BLaER1 (cell line): Measurements from ENCODE around the gene SYNGR3.
"Not testable (repeated sequence)": the region's sequence is repeated elsewhere in the genome, so short reads cannot be mapped to it uniquely, and the experiment has no call there.

Experiments used
- H3K27ac ChIP-seq: shearing (Covaris generic); formaldehyde crosslinking; 2 replicates; pipeline ENCODE4 v1.8.1; 2022
- H3K27me3 ChIP-seq: shearing (Covaris generic); formaldehyde crosslinking; 2 replicates; pipeline ENCODE4 v1.8.1; 2022
- H3K36me3 ChIP-seq: shearing (Covaris generic); formaldehyde crosslinking; 2 replicates; pipeline ENCODE4 v1.8.1; 2022
- H3K4me1 ChIP-seq: shearing (Covaris generic); formaldehyde crosslinking; 2 replicates; pipeline ENCODE4 v1.8.1; 2022
- H3K4me2 ChIP-seq: shearing (Covaris generic); formaldehyde crosslinking; 2 replicates; pipeline ENCODE4 v1.8.1; 2022
- H3K4me3 ChIP-seq: shearing (Covaris generic); formaldehyde crosslinking; 2 replicates; pipeline ENCODE4 v1.8.1; 2022
- H3K9ac ChIP-seq: shearing (Covaris generic); formaldehyde crosslinking; 2 replicates; pipeline ENCODE4 v1.8.1; 2022
- H3K9me3 ChIP-seq: shearing (Covaris generic); formaldehyde crosslinking; 2 replicates; pipeline ENCODE4 v1.8.1; 2022
- H4K20me1 ChIP-seq: shearing (Covaris generic); formaldehyde crosslinking; 2 replicates; pipeline ENCODE4 v1.8.1; 2022
- Cebpa-rat ChIP-seq: shearing (Covaris generic); IDR thresholded peaks from 2 replicates; pipeline ENCODE4 v1.8.1; 2022

Gene SYNGR3

DNA sequence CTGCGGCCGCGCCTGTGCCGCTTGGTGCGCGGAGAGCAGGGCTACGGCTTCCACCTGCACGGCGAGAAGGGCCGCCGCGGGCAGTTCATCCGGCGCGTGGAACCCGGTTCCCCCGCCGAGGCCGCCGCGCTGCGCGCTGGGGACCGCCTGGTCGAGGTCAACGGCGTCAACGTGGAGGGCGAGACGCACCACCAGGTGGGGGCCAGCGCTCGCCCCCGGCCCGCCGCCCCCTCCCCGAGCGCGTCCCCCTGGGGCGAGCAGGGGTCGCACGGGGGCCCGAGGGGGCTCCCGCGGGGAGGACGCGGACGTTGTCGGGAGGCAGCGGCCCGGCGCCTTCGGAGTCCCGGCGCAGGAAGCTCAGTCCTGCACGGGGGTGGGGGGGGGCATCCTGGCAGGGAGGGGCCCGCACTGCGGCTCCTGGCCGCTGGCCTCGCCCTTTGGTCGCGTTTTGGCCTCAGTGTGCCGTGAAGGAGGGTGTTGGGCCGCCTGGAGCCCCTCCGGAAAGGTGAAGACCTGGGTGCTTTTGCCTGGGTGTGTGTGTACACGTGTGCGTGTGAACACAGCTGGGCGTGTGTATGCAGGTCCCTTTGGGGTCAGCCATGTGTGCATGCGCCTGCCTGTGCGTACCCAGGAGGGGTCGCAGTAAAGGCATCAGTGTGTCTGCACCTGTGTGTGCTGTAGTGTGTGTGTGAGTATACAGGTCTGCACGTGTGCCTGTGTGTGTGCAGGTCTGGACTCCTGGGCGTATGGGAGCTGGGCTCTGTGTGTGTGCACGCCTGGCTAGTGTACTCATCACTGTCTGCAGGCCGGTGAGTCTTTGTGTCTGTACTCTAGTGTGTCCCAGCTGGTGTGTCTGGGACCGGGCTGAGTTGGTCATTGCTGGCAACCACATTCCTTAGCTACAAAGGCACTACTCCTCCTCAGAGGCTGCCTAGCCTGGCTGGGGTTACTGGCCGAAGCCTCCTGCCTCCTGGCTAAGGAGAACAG is 37.5 kb downstream of the SYNGR3 start:
- H3K27ac ChIP-seq = peak overlapping the region; percentile 56
- H3K9ac ChIP-seq = peak overlapping the region; percentile 74
- no peak for TF ChIP-seq Cebpa-rat
- H3K27me3 ChIP-seq = peaks cover 42% of the 10 kb centered on the region
- peaks cover 7% of the 10 kb centered on the region for H3K36me3 ChIP-seq
- H3K9me3 ChIP-seq = no peaks in the 10 kb centered on the region
- H4K20me1 ChIP-seq = peaks cover 18% of the 10 kb centered on the region
- peak overlapping the region; percentile 96 for H3K4me2 ChIP-seq
- H3K4me1 ChIP-seq = peaks cover 69% of the 10 kb centered on the region
- H3K4me3 ChIP-seq = peak overlapping the region; percentile 74

DNA sequence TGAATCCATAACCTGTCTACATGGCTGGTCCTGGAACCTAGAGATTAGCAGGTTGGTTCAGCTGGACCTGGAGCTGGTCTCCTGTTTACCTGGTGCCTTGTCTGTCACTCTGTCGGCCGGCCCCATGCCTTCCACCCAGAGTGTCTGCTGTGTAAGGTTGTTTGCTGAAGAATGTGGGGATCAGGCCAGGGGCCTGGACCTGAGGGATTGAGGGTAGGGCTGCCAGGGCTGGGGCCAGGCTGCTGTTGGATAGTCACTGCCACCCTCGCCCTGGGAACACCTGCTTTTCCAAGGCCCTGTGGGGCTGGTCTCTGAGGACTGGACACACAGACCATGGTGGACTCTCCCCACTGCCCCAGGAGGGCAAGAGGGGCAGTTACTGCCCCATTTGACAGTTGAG is 38.4 kb downstream of the SYNGR3 start:
- peak overlapping the region; percentile 96 for H3K4me2 ChIP-seq
- peaks cover 42% of the 10 kb centered on the region for H3K27me3 ChIP-seq
- no peak overlapping the region for H3K27ac ChIP-seq
- peaks cover 7% of the 10 kb centered on the region for H3K36me3 ChIP-seq
- H4K20me1 ChIP-seq = peaks cover 18% of the 10 kb centered on the region
- H3K4me1 ChIP-seq = peaks cover 70% of the 10 kb centered on the region
- peak overlapping the region; percentile 74; the same call in 1 of the 2 replicates for H3K4me3 ChIP-seq
- no peaks in the 10 kb centered on the region for H3K9me3 ChIP-seq
- TF ChIP-seq Cebpa-rat = no peak
- H3K9ac ChIP-seq = no peak overlapping the region

DNA sequence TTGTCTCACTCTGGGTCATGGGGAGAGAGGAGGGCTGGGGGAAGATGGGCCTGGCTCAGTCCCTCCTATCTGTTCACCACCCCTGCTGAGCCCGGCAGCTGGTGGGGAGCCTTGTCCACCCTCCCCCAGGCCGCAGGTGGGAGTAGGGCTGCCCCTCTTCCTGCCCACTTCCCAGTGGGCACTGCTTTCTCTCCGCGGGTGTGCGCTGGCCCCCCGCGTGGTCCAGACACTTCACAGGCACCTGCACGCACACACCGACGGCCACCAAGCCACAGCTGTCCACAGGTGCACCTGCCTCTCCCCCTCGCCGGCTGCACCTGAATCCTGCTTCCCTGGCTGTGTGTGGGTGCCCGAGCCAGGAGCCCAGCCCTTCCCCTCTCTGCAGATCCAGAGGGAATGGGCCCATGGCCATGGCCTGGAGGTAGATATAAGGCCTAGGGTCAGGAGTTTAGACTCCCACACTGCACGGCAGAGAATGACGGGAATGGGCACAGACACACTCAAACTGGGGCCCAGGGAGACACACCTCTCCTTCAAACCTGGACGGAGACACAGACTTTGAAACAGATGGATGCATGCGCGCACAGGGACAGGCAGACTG is 39.0 kb downstream of the SYNGR3 start:
- H3K9me3 ChIP-seq = no peaks in the 10 kb centered on the region
- no peak overlapping the region for H3K4me3 ChIP-seq
- peak overlapping the region; percentile 96 for H3K4me2 ChIP-seq
- H3K27ac ChIP-seq = no peak overlapping the region
- no peak overlapping the region for H3K9ac ChIP-seq
- H4K20me1 ChIP-seq = peaks cover 18% of the 10 kb centered on the region
- peaks cover 7% of the 10 kb centered on the region for H3K36me3 ChIP-seq
- TF ChIP-seq Cebpa-rat = no peak
- peaks cover 71% of the 10 kb centered on the region for H3K4me1 ChIP-seq
- H3K27me3 ChIP-seq = peaks cover 42% of the 10 kb centered on the region

DNA sequence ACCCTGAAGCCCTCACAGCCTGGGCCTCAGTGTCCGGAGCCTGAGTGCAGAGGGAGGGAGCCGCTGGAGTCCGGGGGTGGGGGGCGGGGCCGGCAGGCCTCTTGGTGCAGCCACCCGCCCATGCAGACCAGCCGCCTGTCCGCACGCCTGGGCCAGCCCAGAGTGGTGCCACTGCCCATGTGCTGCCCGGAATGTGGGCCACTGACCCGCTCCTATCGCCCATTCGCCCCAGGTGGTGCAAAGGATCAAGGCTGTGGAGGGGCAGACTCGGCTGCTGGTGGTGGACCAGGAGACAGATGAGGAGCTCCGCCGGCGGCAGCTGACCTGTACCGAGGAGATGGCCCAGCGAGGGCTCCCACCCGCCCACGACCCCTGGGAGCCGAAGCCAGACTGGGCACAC is 39.6 kb downstream of the SYNGR3 start:
- TF ChIP-seq Cebpa-rat = no peak
- Histone ChIP-seq H3K9me3 (no peaks in the 10 kb centered on the region), H3K4me3 (no peak overlapping the region), H3K4me2 (no peak overlapping the region), H3K36me3 (peaks cover 7% of the 10 kb centered on the region), H3K27me3 (peaks cover 42% of the 10 kb centered on the region), H3K27ac (no peak overlapping the region), H3K4me1 (peaks cover 71% of the 10 kb centered on the region), H3K9ac (no peak overlapping the region), H4K20me1 (peaks cover 18% of the 10 kb centered on the region)

DNA sequence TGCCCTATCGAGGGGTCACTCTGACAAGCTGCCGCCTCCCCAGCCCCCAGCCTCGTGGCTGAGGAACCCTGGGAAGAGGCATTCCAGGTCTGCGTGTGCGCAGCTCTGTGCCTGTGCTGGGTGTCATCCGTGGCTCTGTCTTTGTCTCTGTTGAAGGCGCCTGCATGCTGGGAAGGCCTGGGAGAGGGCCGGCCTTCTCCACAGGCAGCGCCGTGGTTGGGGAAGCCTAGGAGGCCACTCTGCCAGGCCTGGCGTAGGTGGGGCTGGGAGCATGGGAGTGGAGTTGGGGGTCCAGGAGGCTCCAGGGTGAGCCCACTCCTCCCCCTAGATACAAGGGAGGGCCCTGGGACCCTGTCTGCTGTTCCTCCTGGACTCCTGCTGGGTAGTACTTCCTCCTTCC is 40.3 kb downstream of the SYNGR3 start:
- no peak for TF ChIP-seq Cebpa-rat
- Histone ChIP-seq H3K4me3 (no peak overlapping the region), H3K36me3 (peaks cover 7% of the 10 kb centered on the region), H3K4me2 (peak overlapping the region; percentile 98; the same call in 1 of the 2 replicates), H3K4me1 (peaks cover 77% of the 10 kb centered on the region), H3K9me3 (no peaks in the 10 kb centered on the region), H3K9ac (no peak overlapping the region), H3K27ac (no peak overlapping the region), H3K27me3 (peaks cover 39% of the 10 kb centered on the region), H4K20me1 (peaks cover 18% of the 10 kb centered on the region)

DNA sequence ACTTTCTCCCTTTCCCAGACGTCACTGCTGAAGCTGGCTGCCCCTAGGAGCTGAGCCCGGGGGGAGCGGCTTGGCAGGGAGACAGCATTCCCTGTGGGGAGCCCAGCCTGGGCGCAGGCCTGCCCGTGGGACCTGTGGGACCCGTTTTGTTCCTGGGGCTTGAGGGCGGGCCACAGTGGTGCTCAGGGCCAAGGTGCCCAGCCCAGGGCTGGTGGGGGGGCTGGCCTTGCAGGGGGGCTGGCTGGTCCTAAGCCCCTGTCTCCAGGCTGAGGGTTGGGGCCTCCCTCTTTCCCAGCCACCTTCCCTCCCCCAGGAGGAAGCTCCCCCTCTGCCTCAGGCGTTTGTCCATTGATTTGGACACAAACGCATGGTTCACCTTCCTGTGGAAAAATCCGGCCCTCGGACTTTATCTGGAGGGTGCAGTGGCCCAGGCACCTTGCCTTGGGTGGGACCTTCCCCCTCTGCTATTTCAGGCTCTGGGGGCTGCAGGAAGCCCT is 41.4 kb downstream of the SYNGR3 start:
- Histone ChIP-seq H3K4me2 (peak overlapping the region; percentile 98), H3K4me1 (peaks cover 85% of the 10 kb centered on the region), H4K20me1 (peaks cover 18% of the 10 kb centered on the region), H3K27ac (peak overlapping the region; percentile 56), H3K27me3 (peaks cover 28% of the 10 kb centered on the region), H3K9me3 (no peaks in the 10 kb centered on the region), H3K9ac (peak overlapping the region; percentile 45; the same call in 1 of the 2 replicates), H3K36me3 (peaks cover 7% of the 10 kb centered on the region), H3K4me3 (no peak overlapping the region)
- no peak for TF ChIP-seq Cebpa-rat

DNA sequence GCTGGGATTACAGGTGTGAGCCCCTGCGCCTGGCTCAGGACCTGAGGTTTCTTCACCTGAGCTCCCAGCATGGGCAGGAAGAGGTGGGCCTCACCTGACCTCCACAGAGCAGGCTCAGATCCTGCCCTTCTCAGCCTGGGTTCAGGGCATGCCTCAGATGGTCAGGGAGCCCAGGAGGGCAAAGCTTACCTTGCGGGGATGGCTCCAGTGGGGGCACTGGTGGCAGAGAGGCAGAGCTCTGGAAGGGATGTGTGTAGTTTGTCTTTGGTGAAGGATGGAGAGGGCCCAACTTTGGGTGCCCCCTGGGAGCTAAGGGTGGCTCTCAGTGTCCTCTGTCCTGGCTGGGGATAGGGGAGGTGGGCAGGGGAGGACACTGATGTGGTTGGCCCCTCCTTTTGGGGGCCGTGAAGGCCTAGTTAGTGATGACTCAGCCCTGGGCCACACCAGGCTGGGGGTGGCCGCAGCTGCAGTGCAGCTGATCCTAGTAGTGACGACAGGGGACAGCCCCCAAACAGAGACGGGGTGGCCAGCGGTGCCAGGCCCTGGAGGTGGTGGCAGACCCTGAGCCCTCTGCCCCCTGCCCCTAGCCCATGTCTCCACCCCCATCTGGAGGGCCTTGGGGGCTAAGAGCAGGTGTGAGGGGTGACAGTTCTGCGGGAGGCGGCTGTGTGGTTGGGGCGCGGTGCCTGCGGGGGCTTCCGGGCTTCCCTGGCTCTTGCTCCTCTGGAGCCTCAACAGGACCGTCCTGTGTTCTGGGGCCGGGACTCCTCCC is 42.7 kb downstream of the SYNGR3 start:
- peak overlapping the region; percentile 98 for H3K4me2 ChIP-seq
- H3K9ac ChIP-seq = peak overlapping the region; percentile 78
- peaks cover 17% of the 10 kb centered on the region for H4K20me1 ChIP-seq
- peaks cover 92% of the 10 kb centered on the region for H3K4me1 ChIP-seq
- H3K27ac ChIP-seq = peak overlapping the region; percentile 89
- no peak for TF ChIP-seq Cebpa-rat
- H3K27me3 ChIP-seq = peaks cover 15% of the 10 kb centered on the region
- H3K9me3 ChIP-seq = no peaks in the 10 kb centered on the region
- peaks cover 17% of the 10 kb centered on the region for H3K36me3 ChIP-seq
- H3K4me3 ChIP-seq = peak overlapping the region; percentile 65

DNA sequence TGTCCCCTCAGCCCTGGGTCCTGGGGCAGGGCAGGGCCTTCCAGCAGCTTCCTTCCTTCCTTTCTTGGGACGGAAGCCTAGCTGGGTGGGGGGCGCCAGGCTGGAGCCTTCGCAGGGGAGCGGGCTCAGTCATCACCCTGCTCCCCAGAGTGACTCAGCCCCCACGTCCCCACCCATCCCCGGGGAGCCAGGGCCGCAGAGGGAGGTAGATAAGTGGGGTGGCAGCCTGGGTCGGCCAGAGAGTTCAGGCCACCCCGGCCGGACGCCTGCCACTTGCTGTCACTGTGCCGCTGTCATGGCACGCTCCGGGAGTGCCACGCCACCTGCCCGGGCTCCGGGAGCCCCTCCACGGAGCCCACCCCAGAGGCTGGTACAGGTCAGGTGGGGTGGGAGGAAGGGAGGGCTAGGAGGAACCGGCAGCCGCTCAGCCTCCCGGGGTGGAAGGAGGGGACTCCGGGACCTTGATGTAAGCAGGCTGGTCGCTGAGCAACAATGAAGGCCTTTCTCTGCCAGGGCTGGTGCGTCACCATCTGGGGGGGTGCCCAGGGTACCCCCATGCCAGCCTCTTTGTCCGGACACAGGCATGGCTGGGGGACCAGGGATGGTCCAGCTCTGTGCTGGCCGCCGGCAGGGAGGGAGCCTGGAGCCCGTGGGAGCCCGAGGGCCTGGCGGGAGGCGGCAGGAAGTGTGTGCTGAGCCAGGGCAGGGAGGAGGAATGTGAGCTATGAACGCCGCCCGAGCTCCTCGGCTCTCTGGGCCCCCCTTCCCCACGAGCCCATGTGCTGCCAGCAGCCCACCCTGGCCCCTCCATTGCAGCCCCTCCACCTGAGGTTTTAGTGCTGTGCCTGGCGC is 43.5 kb downstream of the SYNGR3 start:
- H3K27me3 ChIP-seq = peaks cover 7% of the 10 kb centered on the region
- peak overlapping the region; percentile 98 for H3K4me2 ChIP-seq
- TF ChIP-seq Cebpa-rat = no peak
- peak overlapping the region; percentile 78 for H3K9ac ChIP-seq
- H3K36me3 ChIP-seq = peaks cover 20% of the 10 kb centered on the region
- H3K4me3 ChIP-seq = peak overlapping the region; percentile 65
- H3K4me1 ChIP-seq = peaks cover 92% of the 10 kb centered on the region
- H3K27ac ChIP-seq = peak overlapping the region; percentile 89
- H3K9me3 ChIP-seq = no peaks in the 10 kb centered on the region
- peaks cover 9% of the 10 kb centered on the region for H4K20me1 ChIP-seq

DNA sequence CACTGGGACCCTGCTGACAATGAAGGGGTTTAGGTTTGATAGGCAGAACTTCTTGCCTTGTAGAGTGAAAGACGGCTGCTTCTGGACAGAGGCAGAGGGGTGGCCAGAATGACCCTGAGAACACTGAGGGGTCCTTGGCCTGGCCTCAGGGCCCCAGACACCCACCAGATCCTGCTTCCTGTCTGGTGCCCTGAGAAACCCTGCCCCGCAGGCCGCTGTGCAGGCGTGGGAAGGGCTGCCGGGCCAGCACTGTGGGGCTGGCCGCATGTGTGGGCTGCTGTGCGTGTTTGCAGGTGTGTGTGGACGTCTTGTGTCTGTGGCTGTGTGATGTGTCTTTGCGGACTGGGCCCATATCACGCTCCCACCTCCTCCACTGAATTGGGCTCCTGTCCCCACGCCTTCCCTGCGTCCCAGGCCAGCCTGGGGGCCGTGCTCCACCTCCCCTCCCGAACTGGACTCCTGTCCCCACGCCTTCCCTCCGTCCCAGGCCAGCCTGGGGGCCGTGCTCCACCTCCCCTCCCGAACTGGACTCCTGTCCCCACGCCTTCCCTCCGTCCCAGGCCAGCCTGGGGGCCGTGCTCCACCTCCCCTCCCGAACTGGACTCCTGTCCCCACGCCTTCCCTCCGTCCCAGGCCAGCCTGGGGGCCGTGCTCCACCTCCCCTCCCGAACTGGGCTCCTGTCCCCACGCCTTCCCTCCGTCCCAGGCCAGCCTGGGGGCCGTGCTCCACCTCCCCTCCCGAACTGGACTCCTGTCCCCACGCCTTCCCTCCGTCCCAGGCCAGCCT is 44.3 kb downstream of the SYNGR3 start:
- not testable (repeated sequence) for H4K20me1 ChIP-seq, H3K27me3 ChIP-seq, H3K9me3 ChIP-seq
- Histone ChIP-seq H3K4me2 (peak overlapping the region; percentile 98), H3K9ac (peak overlapping the region; percentile 78), H3K27ac (peak overlapping the region; percentile 89), H3K4me1 (peaks cover 94% of the 10 kb centered on the region), H3K4me3 (peak overlapping the region; percentile 65), H3K36me3 (peaks cover 20% of the 10 kb centered on the region)
